PC-3 (cell line): ENCODE measurements around the gene CFAP58. TPM values are rescaled to one million over a fixed set of nuclear protein-coding genes. Genes with fewer than 3 reads are reported as not detected.

Experiments used
- ATAC-seq: fragments of 200-7000 bp; cut with Tn5 transposase; 2 replicates; pipeline ENCODE4 v1.9.1; 2020; ENCODE audit warnings: mild to moderate bottlenecking, moderate library complexity
- BruUV-seq: library from RNA; stranded (reverse); fragments of 400-500 nt; replicated peaks from 2 replicates; lab custom pipeline; 2021; lab: Mats Ljungman, UMichigan
- CTCF ChIA-PET: fragments of 300-600 bp; sonication (Branson Sonifier 250); formaldehyde crosslinking; loops from one replicate; lab custom pipeline; 2022; ENCODE audit warnings: antibody characterized with exemption; lab: Charles Lee
- POLR2A ChIA-PET: fragments of 300-600 bp; sonication (Branson Sonifier 250); formaldehyde crosslinking; loops from one replicate; lab custom pipeline; 2022; ENCODE audit warnings: antibody characterized with exemption; ENCODE audit not compliant: unreplicated experiment; lab: Charles Lee
- DNase-seq: peaks from one replicate; pipeline ENCODE4 v3.0.0-alpha.2; 2015
- H2AFZ ChIP-seq: fragments of 300-600 bp; sonication (generic); 2 replicates; pipeline ENCODE4 v1.6.0; 2016; ENCODE audit warnings: antibody characterized with exemption, low read length
- H3F3A ChIP-seq: fragments of 300-600 bp; sonication (generic); one replicate; pipeline ENCODE4 v1.6.0; 2017; ENCODE audit warnings: antibody characterized with exemption, low read length, control low read depth, mild to moderate bottlenecking; ENCODE audit not compliant: unreplicated experiment
- H3K27ac ChIP-seq: fragments of 300-600 bp; sonication (generic); 2 replicates; pipeline ENCODE4 v1.5.1; 2016; ENCODE audit warnings: mild to moderate bottlenecking, low read length
- H3K27me3 ChIP-seq: fragments of 300-600 bp; sonication (generic); 2 replicates; pipeline ENCODE4 v1.6.1; 2016; ENCODE audit warnings: low read length, mixed read lengths
- H3K36me3 ChIP-seq: fragments of 300-600 bp; sonication (generic); 2 replicates; pipeline ENCODE4 v1.6.1; 2016; ENCODE audit warnings: low read depth, mixed run types, low read length, mixed read lengths
- H3K4me1 ChIP-seq: fragments of 300-600 bp; sonication (generic); 2 replicates; pipeline ENCODE4 v1.5.1; 2016; ENCODE audit warnings: low read length; ENCODE audit not compliant: insufficient read depth
- H3K4me2 ChIP-seq: fragments of 300-600 bp; sonication (generic); 2 replicates; pipeline ENCODE4 v1.6.0; 2016; ENCODE audit warnings: low read length
- H3K4me3 ChIP-seq: fragments of 300-600 bp; sonication (generic); 2 replicates; pipeline ENCODE4 v1.5.1; 2016; ENCODE audit warnings: mild to moderate bottlenecking, low read length, mixed read lengths
- H3K79me2 ChIP-seq: fragments of 300-600 bp; sonication (generic); 2 replicates; pipeline ENCODE4 v1.6.1; 2017; ENCODE audit warnings: low read length, mixed read lengths
- H3K9ac ChIP-seq: fragments of 300-600 bp; sonication (generic); 2 replicates; pipeline ENCODE4 v1.6.0; 2016; ENCODE audit warnings: mild to moderate bottlenecking, low read length
- H3K9me2 ChIP-seq: fragments of 300-600 bp; sonication (generic); replicated peaks from 2 replicates; pipeline ENCODE4 v1.6.1; 2016; ENCODE audit warnings: mixed run types, low read length, mixed read lengths
- H3K9me3 ChIP-seq: fragments of 300-600 bp; sonication (generic); 2 replicates; pipeline ENCODE4 v1.6.1; 2016; ENCODE audit warnings: low read length, mixed read lengths
- H4K20me1 ChIP-seq: fragments of 300-600 bp; sonication (generic); 2 replicates; pipeline ENCODE4 v1.6.1; 2016; ENCODE audit warnings: low read length, mixed read lengths
- CTCF ChIP-seq: fragments of 300-600 bp; sonication (generic); conservative IDR thresholded peaks from 2 replicates; pipeline ENCODE4 v1.5.1; 2017; ENCODE audit warnings: antibody characterized with exemption, low read depth, mild to moderate bottlenecking, low read length
- EZH2 ChIP-seq: fragments of 300-600 bp; sonication (generic); IDR thresholded peaks from one replicate; pipeline ENCODE4 v1.6.1; 2017; ENCODE audit warnings: antibody characterized with exemption, mild to moderate bottlenecking, low read length; ENCODE audit not compliant: unreplicated experiment
- EZH2phosphoT487 ChIP-seq: fragments of 300-600 bp; sonication (generic); IDR thresholded peaks from 2 replicates; pipeline ENCODE4 v1.6.1; 2018; ENCODE audit warnings: mild to moderate bottlenecking, antibody characterized with exemption, low read length, borderline replicate concordance
- intact Hi-C: fragments of 100-400 bp; cut with micrococcal nuclease; formaldehyde crosslinking; loops from 2 replicates; pipeline ENCODE4 v1.9.0; 2023
- total RNA-seq: library from RNA; depleted of rRNA; stranded (reverse); fragments of >200 nt; gene quantifications from 2 replicates; pipeline ENCODE4 v1.2.3, GENCODE V29; 2014

Gene CFAP58
- total RNA-seq, 1 experiment from 2014 or later = 0.26 TPM

- H3K9ac ChIP-seq = no peak overlapping the region
Observed at GRCh38 chr10:104334561-104334960, 19.1 kb upstream of the CFAP58 start.

GRCh38 chr10:104334965-104335650 lies 18.5 kb upstream of the CFAP58 start:
- Histone ChIP-seq H3K4me2 (peak overlapping the region; percentile 99), H2AFZ (no peak overlapping the region), H3K27me3 (no peaks in the 10 kb centered on the region), H3K9me3 (no peaks in the 10 kb centered on the region), H3K79me2 (peaks cover 83% of the 10 kb centered on the region), H4K20me1 (peaks cover 22% of the 10 kb centered on the region), H3K36me3 (no peaks in the 10 kb centered on the region), H3K27ac (peak overlapping the region; percentile 88), H3K4me3 (peak overlapping the region; percentile 93; the same call in 1 of the 2 replicates), H3K9ac (peak overlapping the region; percentile 41), H3K4me1 (peaks cover 74% of the 10 kb centered on the region), H3F3A (no peaks in the 10 kb centered on the region), H3K9me2 (no peaks in the 10 kb centered on the region)
- POLR2A ChIA-PET = no interaction called here
- CTCF ChIA-PET = no interaction called here
- DNase-seq = peak; percentile 60
- intact Hi-C loops = no loop called here
- no peak for TF ChIP-seq CTCF
- TF ChIP-seq EZH2 = no peak
- no peak for TF ChIP-seq EZH2phosphoT487
- no TSS peak for BruUV-seq
- ATAC-seq = no peak

More at GRCh38 chr10:104334561-104334960, 19.1 kb upstream of the CFAP58 start:
- peaks cover 85% of the 10 kb centered on the region for H3K79me2 ChIP-seq
- H3K9me2 ChIP-seq = no peaks in the 10 kb centered on the region
- ChIA-PET POLR2A (no interaction called here), CTCF (no interaction called here)
- no peaks in the 10 kb centered on the region for H3K36me3 ChIP-seq
- H3K4me3 ChIP-seq = no peak overlapping the region; the same call in 1 of the 2 replicates
- H4K20me1 ChIP-seq = peaks cover 22% of the 10 kb centered on the region
- no peak overlapping the region for H2AFZ ChIP-seq
- no peak for TF ChIP-seq EZH2
- no peak for TF ChIP-seq CTCF
- TF ChIP-seq EZH2phosphoT487 = no peak
- intact Hi-C loops = no loop called here
- no peaks in the 10 kb centered on the region for H3K27me3 ChIP-seq
- H3K9me3 ChIP-seq = no peaks in the 10 kb centered on the region
- no peaks in the 10 kb centered on the region for H3F3A ChIP-seq
- BruUV-seq = no TSS peak
- ATAC-seq = no peak
- no peak for DNase-seq
- H3K4me2 ChIP-seq = peak overlapping the region; percentile 99
- peaks cover 76% of the 10 kb centered on the region for H3K4me1 ChIP-seq
- H3K27ac ChIP-seq = peak overlapping the region; percentile 88
